Measurements from ENCODE around the gene P3R3URF. TPM values are rescaled to one million over a fixed set of nuclear protein-coding genes. Genes with fewer than 3 reads are reported as not detected.
"Not testable (repeated sequence)": the region's sequence is repeated elsewhere in the genome, so short reads cannot be mapped to it uniquely, and the experiment has no call there.

P3R3URF gene
- total RNA-seq = not detected

DNA sequence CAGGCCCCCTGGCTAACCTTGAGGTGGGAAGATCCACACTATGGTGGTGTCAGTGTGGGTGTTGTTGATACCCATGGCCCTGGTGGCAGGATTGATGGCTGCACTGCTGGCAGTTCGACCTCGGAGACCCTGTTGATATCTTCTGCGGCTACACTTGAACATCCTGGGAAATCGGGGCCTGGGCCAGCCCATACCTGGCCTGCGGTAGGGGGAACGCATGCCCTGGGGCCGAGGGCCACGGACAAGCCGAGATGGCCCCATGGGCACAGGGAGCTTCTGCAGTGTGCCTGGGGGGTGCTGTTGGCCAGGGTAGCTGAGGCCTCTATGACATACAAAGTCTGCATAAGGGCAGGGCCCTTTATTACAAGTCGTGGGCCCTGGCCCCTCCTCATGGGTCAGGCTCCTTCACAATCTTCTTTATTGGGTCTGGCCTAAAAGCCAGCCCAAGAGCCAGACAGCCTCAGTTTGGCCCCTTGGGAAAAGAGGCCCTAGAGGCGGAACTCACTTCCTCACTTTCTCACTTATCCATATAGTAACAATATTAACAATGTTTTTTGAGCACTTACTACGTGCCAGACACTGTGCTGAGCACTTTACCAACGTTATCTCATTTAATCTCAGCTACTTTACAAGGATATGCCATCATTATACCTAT lies at the start of gene P3R3URF:
P3R3URF (minus strand) TSS at position 278 of the 655 bp plus-strand sequence; CDS start at position 261, 17 bp downstream.
- Mint-ChIP-seq H3K4me1 (no peaks in the 10 kb centered on the region), H3K27ac (no peak within 1 kb of the TSS), H3K36me3 (ENCODE audit: low read depth) (no peaks in the 10 kb centered on the region), H3K4me3 (no peak within 1 kb of the TSS), H3K27me3 (peaks cover 7% of the 10 kb centered on the region), H3K9me3 (no peaks in the 10 kb centered on the region)
- ATAC-seq (replicated peaks) = no peak

DNA sequence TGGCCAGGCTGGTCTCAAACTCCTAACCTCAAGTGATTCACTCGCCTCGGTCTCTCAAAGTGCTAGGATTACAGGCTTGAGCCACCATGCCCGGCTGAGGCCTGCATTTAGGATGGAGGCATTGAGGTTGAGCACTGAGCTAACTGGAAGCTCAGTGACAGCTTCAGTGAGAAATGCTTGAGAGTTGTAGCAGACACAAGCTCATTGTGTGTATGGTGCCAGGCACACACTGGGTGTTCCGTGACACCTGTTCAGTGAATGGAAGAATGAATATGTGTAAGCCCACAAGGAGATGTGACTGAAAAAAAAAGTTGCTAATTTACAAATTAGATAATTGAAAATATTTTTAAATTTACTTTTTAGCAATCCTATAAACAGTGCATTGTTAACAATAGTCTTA lies 48.7 kb upstream of the P3R3URF start:
- Mint-ChIP-seq H3K9me3 (no peaks in the 10 kb centered on the region), H3K4me3 (no peak overlapping the region), H3K27ac (no peak overlapping the region), H3K27me3 (no peaks in the 10 kb centered on the region), H3K4me1 (no peaks in the 10 kb centered on the region), H3K36me3 (ENCODE audit: low read depth) (no peaks in the 10 kb centered on the region)
- ATAC-seq (replicated peaks) = no peak

DNA sequence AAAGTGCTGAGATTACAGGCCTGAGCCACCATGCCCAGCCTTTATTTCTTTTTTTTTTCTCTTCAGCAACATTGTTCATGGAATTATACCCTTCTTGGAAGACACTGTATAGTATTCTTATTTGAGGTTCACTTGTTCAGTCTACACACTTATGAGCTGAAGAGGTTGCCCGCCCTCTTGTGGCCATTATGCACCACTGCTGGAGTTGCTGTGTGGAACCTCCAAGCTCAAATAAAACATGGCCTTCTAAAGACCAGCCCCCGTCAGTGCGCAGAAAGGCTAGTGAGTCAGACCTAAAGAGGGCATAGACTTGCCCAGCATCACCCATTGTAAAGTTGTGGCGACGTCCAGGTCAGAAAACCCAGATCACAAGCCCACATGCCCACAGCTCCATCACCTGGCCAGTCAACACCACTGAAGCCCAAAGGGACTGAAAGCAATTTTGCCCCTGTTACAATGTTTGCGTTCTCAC lies 47.2 kb upstream of the P3R3URF start:
- no peaks in the 10 kb centered on the region for H3K36me3 Mint-ChIP-seq (ENCODE audit: low read depth)
- no peak overlapping the region for H3K27ac Mint-ChIP-seq
- H3K9me3 Mint-ChIP-seq = no peaks in the 10 kb centered on the region
- no peak overlapping the region for H3K4me3 Mint-ChIP-seq
- peak; percentile 98 for ATAC-seq (replicated peaks)
- no peaks in the 10 kb centered on the region for H3K4me1 Mint-ChIP-seq
- no peaks in the 10 kb centered on the region for H3K27me3 Mint-ChIP-seq

DNA sequence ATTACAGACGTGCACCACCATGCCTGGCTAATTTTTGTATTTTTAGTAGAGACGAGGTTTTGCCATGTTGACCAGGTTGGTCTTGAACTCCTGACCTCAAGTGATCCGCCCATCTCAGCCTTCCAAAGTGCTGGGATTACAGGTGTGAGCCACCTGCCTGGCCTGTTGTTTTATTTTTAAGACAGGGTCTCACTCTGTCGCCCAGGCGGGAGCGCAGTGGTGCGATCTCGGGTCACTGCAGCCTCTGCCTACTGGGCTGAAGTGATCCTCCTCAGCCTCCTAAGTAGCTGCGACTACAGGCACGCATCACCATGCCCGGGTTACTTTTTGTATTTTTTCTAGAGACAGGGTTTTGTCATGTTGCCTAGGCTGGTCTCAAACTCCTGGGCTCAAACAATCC lies 46.8 kb upstream of the P3R3URF start:
- not testable (repeated sequence) for ATAC-seq (replicated peaks)

GRCh38 chr1:46221749-46222148 lies 45.5 kb upstream of the P3R3URF start:
- peaks cover 2% of the 10 kb centered on the region for H3K27me3 Mint-ChIP-seq
- no peak for ATAC-seq (replicated peaks)
- no peaks in the 10 kb centered on the region for H3K36me3 Mint-ChIP-seq (ENCODE audit: low read depth)
- no peaks in the 10 kb centered on the region for H3K4me1 Mint-ChIP-seq
- no peaks in the 10 kb centered on the region for H3K9me3 Mint-ChIP-seq
- H3K27ac Mint-ChIP-seq = peak overlapping the region; percentile 62
- no peak overlapping the region for H3K4me3 Mint-ChIP-seq

More for the DNA sequence above, 46.8 kb upstream of the P3R3URF start:
- H3K36me3 Mint-ChIP-seq (ENCODE audit: low read depth); H3K4me3 Mint-ChIP-seq; H3K27ac Mint-ChIP-seq; H3K9me3 Mint-ChIP-seq; H3K27me3 Mint-ChIP-seq; H3K4me1 Mint-ChIP-seq: not testable (repeated sequence)

GRCh38 chr1:46220808-46221207 lies 44.5 kb upstream of the P3R3URF start:
- Mint-ChIP-seq H3K27me3 (peaks cover 3% of the 10 kb centered on the region), H3K27ac (peak overlapping the region; percentile 62), H3K4me3 (no peak overlapping the region), H3K4me1 (no peaks in the 10 kb centered on the region), H3K36me3 (ENCODE audit: low read depth) (no peaks in the 10 kb centered on the region), H3K9me3 (no peaks in the 10 kb centered on the region)
- ATAC-seq (replicated peaks) = peak; percentile 25

DNA sequence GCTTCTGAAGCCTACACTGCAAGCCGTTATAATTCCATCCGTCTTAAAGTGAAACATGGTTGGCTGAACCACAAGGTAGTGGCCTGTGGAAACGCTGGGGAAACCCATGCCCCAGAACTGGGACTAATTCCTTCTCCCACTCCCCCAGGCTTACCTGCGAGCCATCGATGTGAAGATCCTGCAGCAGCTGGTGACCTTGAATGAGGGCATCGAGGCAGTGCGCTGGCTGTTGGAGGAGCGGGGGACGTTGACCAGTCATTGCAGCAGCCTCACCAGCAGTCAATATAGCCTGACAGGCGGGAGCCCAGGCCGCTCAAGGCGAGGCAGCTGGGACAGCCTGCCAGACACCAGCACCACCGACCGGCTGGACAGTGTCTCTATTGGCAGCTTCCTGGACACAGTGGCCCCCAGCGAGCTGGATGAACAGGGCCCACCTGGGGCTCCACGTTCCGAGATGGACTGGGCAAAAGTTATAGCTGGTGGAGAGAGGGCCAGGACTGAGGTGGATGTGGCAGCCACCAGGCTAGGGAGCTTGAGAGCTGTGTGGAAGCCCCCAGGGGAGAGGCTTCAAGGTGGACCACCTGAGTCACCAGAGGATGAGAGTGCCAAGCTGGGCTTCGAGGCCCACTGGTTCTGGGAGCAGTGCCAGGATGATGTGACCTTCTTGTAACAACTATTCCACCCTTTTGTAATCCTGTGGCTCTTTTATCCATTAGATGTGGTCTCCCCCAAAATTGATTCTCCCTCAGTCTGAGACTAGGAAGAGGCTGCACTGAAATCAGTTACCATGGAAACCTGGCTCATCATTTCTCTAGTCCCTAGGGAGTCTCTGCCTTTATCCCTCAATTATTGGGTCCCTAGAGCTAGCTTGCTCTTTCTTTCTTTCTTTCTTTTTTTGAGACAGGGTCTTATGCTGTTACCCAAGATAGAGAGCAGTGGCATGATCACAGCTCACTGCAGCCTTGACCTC lies 43.5 kb upstream of the P3R3URF start:
- no peak for ATAC-seq (replicated peaks)
- H3K27me3 Mint-ChIP-seq = peaks cover 3% of the 10 kb centered on the region
- no peaks in the 10 kb centered on the region for H3K36me3 Mint-ChIP-seq (ENCODE audit: low read depth)
- no peaks in the 10 kb centered on the region for H3K9me3 Mint-ChIP-seq
- H3K4me1 Mint-ChIP-seq = no peaks in the 10 kb centered on the region
- no peak overlapping the region for H3K27ac Mint-ChIP-seq
- no peak overlapping the region for H3K4me3 Mint-ChIP-seq

GRCh38 chr1:46218443-46218842 lies 42.2 kb upstream of the P3R3URF start:
- peaks cover 3% of the 10 kb centered on the region for H3K27me3 Mint-ChIP-seq
- no peak for ATAC-seq (replicated peaks)
- no peak overlapping the region for H3K4me3 Mint-ChIP-seq
- no peak overlapping the region for H3K27ac Mint-ChIP-seq
- no peaks in the 10 kb centered on the region for H3K4me1 Mint-ChIP-seq
- no peaks in the 10 kb centered on the region for H3K9me3 Mint-ChIP-seq
- H3K36me3 Mint-ChIP-seq (ENCODE audit: low read depth) = no peaks in the 10 kb centered on the region

DNA sequence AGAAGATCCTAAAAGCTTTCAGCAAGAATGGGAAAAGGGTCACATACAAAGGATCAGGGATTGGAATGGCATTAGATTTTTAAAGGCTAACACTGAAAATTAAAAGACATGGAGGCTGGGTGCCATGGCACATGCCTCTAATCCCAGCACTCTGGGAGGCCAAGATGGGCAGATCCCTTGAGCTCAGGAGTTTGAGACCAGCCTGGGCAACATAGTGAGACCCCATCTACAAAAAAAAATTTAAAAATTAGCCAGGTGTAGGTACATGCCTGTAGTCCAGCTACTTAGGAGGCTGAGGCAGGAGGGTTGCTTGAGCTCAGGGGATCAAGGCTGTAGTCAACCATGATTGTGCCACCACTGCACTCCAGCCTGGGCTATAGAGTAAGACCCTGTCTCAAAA lies 39.2 kb upstream of the P3R3URF start:
- Mint-ChIP-seq H3K4me3 (no peak overlapping the region), H3K36me3 (ENCODE audit: low read depth) (no peaks in the 10 kb centered on the region), H3K9me3 (no peaks in the 10 kb centered on the region), H3K27me3 (peaks cover 3% of the 10 kb centered on the region), H3K27ac (no peak overlapping the region), H3K4me1 (no peaks in the 10 kb centered on the region)
- no peak for ATAC-seq (replicated peaks)

DNA sequence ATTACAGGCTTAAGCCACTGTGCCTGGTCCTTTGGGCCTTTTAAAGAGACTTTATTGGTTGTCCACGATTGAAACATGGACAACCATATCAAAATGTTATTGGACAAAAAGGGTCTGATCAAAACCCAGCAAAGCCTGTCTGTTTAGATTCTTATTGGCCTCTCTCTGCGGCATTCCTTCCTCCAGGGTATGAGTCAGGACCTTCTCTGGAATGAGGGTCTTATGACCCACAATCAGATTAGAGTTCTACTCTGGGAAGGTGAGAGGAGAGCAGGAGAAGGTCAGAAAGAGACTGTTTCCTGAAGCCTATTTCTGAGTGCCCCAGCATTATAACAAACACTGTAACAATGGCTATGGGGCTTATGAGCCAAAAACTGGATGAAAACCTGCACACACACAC lies 34.8 kb upstream of the P3R3URF start:
- no peak for ATAC-seq (replicated peaks)
- no peaks in the 10 kb centered on the region for H3K4me1 Mint-ChIP-seq
- no peaks in the 10 kb centered on the region for H3K36me3 Mint-ChIP-seq (ENCODE audit: low read depth)
- no peak overlapping the region for H3K4me3 Mint-ChIP-seq
- H3K27me3 Mint-ChIP-seq = no peaks in the 10 kb centered on the region
- H3K27ac Mint-ChIP-seq = no peak overlapping the region
- no peaks in the 10 kb centered on the region for H3K9me3 Mint-ChIP-seq

DNA sequence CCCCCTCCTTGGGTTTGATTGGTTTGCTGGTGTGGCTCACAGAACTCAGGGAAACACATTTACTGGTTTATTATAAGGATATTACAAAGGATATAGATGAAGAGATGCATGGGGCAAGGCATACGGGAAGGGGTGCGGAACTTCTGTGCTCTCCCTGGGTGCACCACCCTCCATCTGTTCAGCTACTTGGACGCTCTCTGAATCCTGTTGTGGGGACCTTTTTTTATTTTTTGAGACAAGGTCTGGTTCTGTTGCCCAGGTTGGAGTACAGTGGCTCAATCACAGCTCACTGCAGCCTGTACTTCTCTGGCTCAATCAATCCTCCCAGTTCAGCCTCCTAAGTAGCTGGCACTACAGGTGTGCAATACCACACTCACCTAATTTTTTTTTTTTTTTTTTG lies 34.3 kb upstream of the P3R3URF start:
- Mint-ChIP-seq H3K27me3 (no peaks in the 10 kb centered on the region), H3K36me3 (ENCODE audit: low read depth) (no peaks in the 10 kb centered on the region), H3K9me3 (no peaks in the 10 kb centered on the region), H3K27ac (no peak overlapping the region), H3K4me1 (no peaks in the 10 kb centered on the region), H3K4me3 (no peak overlapping the region)
- ATAC-seq (replicated peaks) = no peak

DNA sequence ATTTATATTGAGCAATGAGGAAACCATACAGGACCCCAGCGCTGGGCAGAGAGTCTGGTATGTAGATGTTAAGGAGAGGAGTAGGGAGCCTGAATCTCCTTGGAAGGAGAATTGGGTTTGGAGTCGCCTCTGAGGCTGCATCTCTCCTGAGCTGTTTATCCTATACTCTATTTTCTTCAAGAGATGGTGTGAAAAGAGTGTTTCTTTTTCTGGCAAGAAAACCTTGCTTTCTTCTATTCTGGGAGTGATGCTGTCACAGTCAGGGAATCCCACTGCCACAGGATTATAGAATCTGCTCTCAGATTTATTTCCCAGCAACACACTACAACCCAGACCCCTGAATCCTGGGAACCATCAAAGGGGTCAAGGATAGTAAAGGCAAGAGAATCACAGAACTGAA lies 30.1 kb upstream of the P3R3URF start:
- Mint-ChIP-seq H3K4me3 (no peak overlapping the region), H3K4me1 (no peaks in the 10 kb centered on the region), H3K27me3 (peaks cover 3% of the 10 kb centered on the region), H3K27ac (no peak overlapping the region), H3K9me3 (no peaks in the 10 kb centered on the region), H3K36me3 (ENCODE audit: low read depth) (no peaks in the 10 kb centered on the region)
- ATAC-seq (replicated peaks) = no peak

DNA sequence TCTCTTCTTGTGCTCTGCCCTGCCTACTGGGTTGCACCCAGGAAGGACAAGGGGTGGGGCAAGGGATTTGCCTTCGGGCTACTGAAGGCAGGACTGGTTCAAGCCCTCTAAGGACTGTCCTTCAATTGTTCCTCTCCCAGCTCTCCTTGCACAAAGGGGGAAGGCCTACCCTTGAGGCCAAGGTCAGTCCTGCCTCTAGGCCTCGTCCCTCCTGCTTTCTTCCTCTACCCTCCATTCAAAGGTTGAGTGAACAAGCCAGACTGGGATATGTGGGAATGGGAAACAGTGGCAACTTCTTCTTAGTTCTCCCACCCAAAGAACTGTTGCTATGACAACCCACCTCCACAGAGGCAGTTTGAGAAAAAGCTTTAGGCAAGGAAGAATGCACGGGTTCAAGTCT lies 29.5 kb upstream of the P3R3URF start:
- no peaks in the 10 kb centered on the region for H3K36me3 Mint-ChIP-seq (ENCODE audit: low read depth)
- peaks cover 3% of the 10 kb centered on the region for H3K27me3 Mint-ChIP-seq
- H3K9me3 Mint-ChIP-seq = no peaks in the 10 kb centered on the region
- H3K27ac Mint-ChIP-seq = no peak overlapping the region
- H3K4me1 Mint-ChIP-seq = no peaks in the 10 kb centered on the region
- ATAC-seq (replicated peaks) = no peak
- no peak overlapping the region for H3K4me3 Mint-ChIP-seq

DNA sequence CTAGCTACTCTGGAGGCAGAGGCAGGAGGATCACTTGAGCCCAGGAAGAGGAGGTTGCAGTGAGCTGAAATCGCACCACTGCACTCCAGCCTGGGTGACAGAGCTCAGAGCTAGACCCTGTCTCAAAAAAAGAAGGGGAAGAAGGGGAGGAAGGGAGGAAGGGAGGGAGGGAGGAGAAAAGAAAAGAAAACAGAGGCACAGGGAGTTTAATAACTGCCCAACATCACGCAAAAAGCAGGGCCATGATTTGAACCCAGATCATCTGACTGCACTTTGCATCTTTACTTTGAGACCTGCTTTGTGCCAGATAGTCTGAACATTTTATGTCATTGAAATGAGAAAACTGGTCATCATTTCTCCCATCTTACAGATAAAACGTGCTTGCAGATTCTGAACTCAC lies 28.9 kb upstream of the P3R3URF start:
- Mint-ChIP-seq H3K27me3 (peaks cover 3% of the 10 kb centered on the region), H3K36me3 (ENCODE audit: low read depth) (no peaks in the 10 kb centered on the region), H3K4me1 (no peaks in the 10 kb centered on the region), H3K9me3 (no peaks in the 10 kb centered on the region), H3K4me3 (no peak overlapping the region), H3K27ac (no peak overlapping the region)
- ATAC-seq (replicated peaks) = no peak

DNA sequence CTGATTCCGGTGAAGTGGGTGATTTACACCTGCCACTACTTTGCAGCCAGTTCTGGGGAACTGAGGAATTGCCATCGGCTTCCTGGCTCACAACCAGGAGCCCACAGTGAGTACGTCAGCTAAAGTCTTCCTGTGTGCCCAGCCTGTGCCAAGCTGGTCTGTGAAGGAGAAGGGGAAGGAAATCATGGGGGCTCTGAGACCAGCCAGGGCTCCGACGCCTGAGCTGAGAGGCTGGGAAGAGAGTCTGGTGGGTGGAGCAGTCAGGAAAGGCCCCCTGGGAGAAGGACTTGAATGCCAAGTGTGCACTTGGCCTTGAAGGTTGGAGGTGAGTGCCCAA lies 28.1 kb upstream of the P3R3URF start:
- Mint-ChIP-seq H3K4me1 (no peaks in the 10 kb centered on the region), H3K27ac (no peak overlapping the region), H3K36me3 (ENCODE audit: low read depth) (no peaks in the 10 kb centered on the region), H3K27me3 (peaks cover 3% of the 10 kb centered on the region), H3K9me3 (no peaks in the 10 kb centered on the region), H3K4me3 (peak overlapping the region; percentile 17)
- ATAC-seq (replicated peaks) = no peak
